UCSD-AML1 (cell line): ENCODE measurements around the gene SLC5A6.

Source experiments
- DNase-seq: peaks from one replicate; lab custom pipeline; 2025; ENCODE audit not compliant: unreplicated experiment; lab: John Stamatoyannopoulos, UW

SLC5A6 gene

GRCh38 chr2:27211943-27212625 is at the start of gene SLC5A6, which contains the start of gene ATRAID:
TSS of gene SLC5A6 (minus strand) at chr2:27212268. CDS start at chr2:27207650, 4,618 bp downstream.
TSS of gene ATRAID (plus strand) at chr2:27212041. CDS start at chr2:27212369, 328 bp downstream.
- DNase-seq = peak; percentile 93

GRCh38 chr2:27261241-27261925 is 49.3 kb upstream of the SLC5A6 start:
- no peak for DNase-seq

- DNase-seq = no peak
Observed at GRCh38 chr2:27258051-27258450, 46.0 kb upstream of the SLC5A6 start.

GRCh38 chr2:27256855-27257454 is 44.9 kb upstream of the SLC5A6 start:
- DNase-seq = no peak

GRCh38 chr2:27255660-27256059 is 43.6 kb upstream of the SLC5A6 start:
- no peak for DNase-seq

GRCh38 chr2:27255187-27255586 is 43.1 kb upstream of the SLC5A6 start:
- DNase-seq = no peak

- DNase-seq = no peak
Observed at GRCh38 chr2:27251766-27252165, 39.7 kb upstream of the SLC5A6 start.

- DNase-seq = no peak
Observed at GRCh38 chr2:27250652-27251379, 38.7 kb upstream of the SLC5A6 start.

- peak; percentile 80 for DNase-seq
Observed at GRCh38 chr2:27249891-27250651, 38.0 kb upstream of the SLC5A6 start.

GRCh38 chr2:27249159-27249890 is 37.3 kb upstream of the SLC5A6 start:
- DNase-seq = no peak

- DNase-seq = no peak
Observed at GRCh38 chr2:27247893-27248292, 35.8 kb upstream of the SLC5A6 start.

GRCh38 chr2:27245626-27246025 is 33.6 kb upstream of the SLC5A6 start:
- DNase-seq = no peak

- no peak for DNase-seq
Observed at GRCh38 chr2:27245116-27245515, 33.0 kb upstream of the SLC5A6 start.

- no peak for DNase-seq
Observed at GRCh38 chr2:27243391-27244130, 31.5 kb upstream of the SLC5A6 start.

GRCh38 chr2:27242614-27242951 is 30.5 kb upstream of the SLC5A6 start:
- no peak for DNase-seq

GRCh38 chr2:27241761-27242613 is 29.9 kb upstream of the SLC5A6 start:
- DNase-seq = no peak

GRCh38 chr2:27240406-27240805 is 28.3 kb upstream of the SLC5A6 start:
- DNase-seq = no peak

- DNase-seq = no peak
Observed at GRCh38 chr2:27238976-27239375, 26.9 kb upstream of the SLC5A6 start.
